Brain microvascular endothelial cell (primary cell): Measurements from ENCODE around the gene MFAP4.
A peak's percentile ranks its signal among the peaks of the same experiment; 100 is the strongest.

ENCODE experiments used
- DNase-seq: peaks from one replicate; pipeline ENCODE4 v3.0.0-alpha.2; 2020
- H3K27ac ChIP-seq: fragments of 250-450 bp; sonication (Bioruptor Pico); 2 replicates; pipeline ENCODE4 v1.5.1; 2020; ENCODE audit warnings: mild to moderate bottlenecking, moderate library complexity
- H3K27me3 ChIP-seq: fragments of 250-450 bp; sonication (Bioruptor Pico); replicated peaks from 2 replicates; pipeline ENCODE4 v1.5.1; 2020; ENCODE audit warnings: mild to moderate bottlenecking
- H3K36me3 ChIP-seq: fragments of 250-450 bp; sonication (Bioruptor Pico); replicated peaks from 2 replicates; pipeline ENCODE4 v1.5.1; 2020; ENCODE audit warnings: mild to moderate bottlenecking
- H3K4me3 ChIP-seq: 2 replicates; pipeline ENCODE4 v1.5.1; 2011; ENCODE audit warnings: low read depth, mild to moderate bottlenecking, control low read depth, low read length, moderate library complexity
- CTCF ChIP-seq: IDR thresholded peaks from 2 replicates; pipeline ENCODE4 v1.5.1; 2011; ENCODE audit warnings: low read depth, mild to moderate bottlenecking, moderate library complexity, low read length, control low read depth, inconsistent platforms; ENCODE audit errors: missing control alignments
- in situ Hi-C: cut with HindIII; loops from 2 replicates; pipeline ENCODE4 v1.10.0; 2017; ENCODE audit warnings: low sequenced_read_pairs, low pct_ligation_motif_present

MFAP4 gene

GRCh38 chr17:19336938-19337711 is 49.9 kb downstream of the MFAP4 start:
- H3K27ac ChIP-seq, result no peak overlapping the region
- peak; percentile 57 for DNase-seq
- in situ Hi-C loops, result no loop called here
- peak; percentile 93 for TF ChIP-seq CTCF
- no peak overlapping the region for H3K4me3 ChIP-seq
- H3K36me3 ChIP-seq, result no peaks in the 10 kb centered on the region
- no peaks in the 10 kb centered on the region for H3K27me3 ChIP-seq

- Histone ChIP-seq H3K27me3 (no peaks in the 10 kb centered on the region), H3K27ac (no peak overlapping the region), H3K36me3 (no peaks in the 10 kb centered on the region), H3K4me3 (no peak overlapping the region)
- in situ Hi-C loops, result no loop called here
- no peak for DNase-seq
- no peak for TF ChIP-seq CTCF
Observed at GRCh38 chr17:19335951-19336631, 50.9 kb downstream of the MFAP4 start.

- Histone ChIP-seq H3K27me3 (no peaks in the 10 kb centered on the region), H3K4me3 (no peak overlapping the region), H3K36me3 (no peaks in the 10 kb centered on the region), H3K27ac (no peak overlapping the region)
- no peak for DNase-seq
- TF ChIP-seq CTCF, result no peak
- in situ Hi-C loops, result no loop called here
Observed at GRCh38 chr17:19334331-19334730, 52.7 kb downstream of the MFAP4 start.

GRCh38 chr17:19333736-19334290 is 53.2 kb downstream of the MFAP4 start:
- H3K36me3 ChIP-seq, result no peaks in the 10 kb centered on the region
- no peak for TF ChIP-seq CTCF
- no peaks in the 10 kb centered on the region for H3K27me3 ChIP-seq
- no peak overlapping the region for H3K4me3 ChIP-seq
- in situ Hi-C loops, result no loop called here
- DNase-seq, result no peak
- H3K27ac ChIP-seq, result no peak overlapping the region
